ENCODE measurements around the gene SNTG2. TPM values are rescaled to one million over a fixed set of nuclear protein-coding genes. Genes with fewer than 3 reads are reported as not detected.
A peak's percentile ranks its signal among the peaks of the same experiment; 100 is the strongest.
"Not testable (repeated sequence)": the region's sequence is repeated elsewhere in the genome, so short reads cannot be mapped to it uniquely, and the experiment has no call there.

The SNTG2 gene
- total RNA-seq, 2 donors from 2014 or later = 2.4 TPM; not detected in 1

DNA sequence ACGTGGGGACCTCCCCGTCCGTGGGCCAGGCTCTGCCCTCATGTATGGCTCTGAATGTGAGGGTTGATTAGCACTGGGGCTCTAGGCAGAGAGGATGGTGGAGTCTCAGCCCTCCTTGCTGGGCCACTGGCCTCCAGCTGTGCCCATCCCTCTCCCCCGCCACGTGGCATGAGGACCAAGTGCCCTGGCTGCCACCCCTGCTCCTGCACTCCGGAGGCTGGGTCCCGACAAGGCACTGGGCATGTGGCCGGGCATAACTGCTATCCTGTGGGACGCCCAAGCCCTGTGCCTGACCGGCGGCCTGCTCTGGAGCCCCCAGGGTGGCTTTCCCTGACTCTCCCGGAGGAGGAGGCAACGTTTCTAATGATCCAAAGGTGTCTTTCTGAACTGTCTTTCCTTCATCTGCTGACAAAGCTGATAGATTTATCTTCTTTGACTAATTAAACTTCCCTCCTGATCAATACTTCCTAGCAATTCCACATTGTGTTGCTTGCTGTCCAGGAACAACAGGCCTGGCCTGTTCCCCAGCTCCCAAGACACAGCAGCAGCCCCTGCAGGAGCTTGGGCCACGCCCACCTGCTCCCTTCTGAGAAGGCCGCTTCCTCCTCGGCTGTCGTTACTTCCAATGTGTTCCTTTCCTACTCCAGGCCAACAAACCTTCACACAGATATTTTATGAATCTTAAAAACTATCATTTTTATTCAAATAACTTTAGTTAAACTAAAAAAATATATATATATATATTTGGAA lies 132.0 kb downstream of the SNTG2 start:
- Histone ChIP-seq H3K27ac (no peak overlapping the region), H3K9me3 (no peaks in the 10 kb centered on the region), H3K27me3 (no peaks in the 10 kb centered on the region), H3K4me1 (peaks cover 0 to 8% of the 10 kb centered on the region in 2 donors), H3K4me3 (no peak overlapping the region), H3K36me3 (no peaks in the 10 kb centered on the region)
- TF ChIP-seq, protein P1, sequence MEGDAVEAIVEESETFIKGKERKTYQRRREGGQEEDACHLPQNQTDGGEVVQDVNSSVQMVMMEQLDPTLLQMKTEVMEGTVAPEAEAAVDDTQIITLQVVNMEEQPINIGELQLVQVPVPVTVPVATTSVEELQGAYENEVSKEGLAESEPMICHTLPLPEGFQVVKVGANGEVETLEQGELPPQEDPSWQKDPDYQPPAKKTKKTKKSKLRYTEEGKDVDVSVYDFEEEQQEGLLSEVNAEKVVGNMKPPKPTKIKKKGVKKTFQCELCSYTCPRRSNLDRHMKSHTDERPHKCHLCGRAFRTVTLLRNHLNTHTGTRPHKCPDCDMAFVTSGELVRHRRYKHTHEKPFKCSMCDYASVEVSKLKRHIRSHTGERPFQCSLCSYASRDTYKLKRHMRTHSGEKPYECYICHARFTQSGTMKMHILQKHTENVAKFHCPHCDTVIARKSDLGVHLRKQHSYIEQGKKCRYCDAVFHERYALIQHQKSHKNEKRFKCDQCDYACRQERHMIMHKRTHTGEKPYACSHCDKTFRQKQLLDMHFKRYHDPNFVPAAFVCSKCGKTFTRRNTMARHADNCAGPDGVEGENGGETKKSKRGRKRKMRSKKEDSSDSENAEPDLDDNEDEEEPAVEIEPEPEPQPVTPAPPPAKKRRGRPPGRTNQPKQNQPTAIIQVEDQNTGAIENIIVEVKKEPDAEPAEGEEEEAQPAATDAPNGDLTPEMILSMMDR (IDR thresholded peaks at IDR 0.05) = no peak
- DNase-seq (ENCODE audit: low spot score) = peak; percentile 32

DNA sequence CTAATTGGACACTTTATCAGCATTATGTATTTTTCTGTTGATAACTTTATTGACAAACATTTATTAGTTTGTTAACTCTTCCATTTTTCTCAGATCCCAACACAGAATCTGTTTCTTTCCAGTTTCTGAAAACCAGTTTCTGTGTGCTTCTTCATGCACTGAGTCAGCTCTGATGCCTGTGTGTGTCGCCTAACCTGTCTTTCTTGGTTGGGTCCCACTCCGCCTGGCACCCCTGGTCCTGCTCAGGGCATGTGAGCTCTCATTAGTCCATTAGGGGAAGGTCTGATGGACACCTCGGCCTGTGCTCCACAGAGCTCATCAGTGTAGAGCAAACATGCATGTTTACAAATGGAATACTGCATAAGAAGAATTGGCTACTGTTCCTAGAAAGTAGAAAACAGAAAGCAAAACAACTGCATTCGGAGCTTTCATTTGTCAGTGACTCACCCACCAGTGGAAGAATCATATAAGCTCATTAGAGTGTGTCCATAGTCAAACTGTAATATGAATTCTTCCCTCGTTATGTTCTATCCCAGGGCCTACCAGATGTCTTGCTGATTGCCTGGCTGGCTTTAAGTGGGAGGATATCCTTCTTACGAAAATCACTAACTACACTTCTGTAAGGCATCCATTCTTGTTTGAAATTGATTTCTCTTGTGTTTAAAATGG lies 137.7 kb downstream of the SNTG2 start:
- Histone ChIP-seq H3K4me3 (no peak overlapping the region), H3K9me3 (no peaks in the 10 kb centered on the region), H3K27ac (no peak overlapping the region), H3K4me1 (no peaks in the 10 kb centered on the region), H3K27me3 (no peaks in the 10 kb centered on the region), H3K36me3 (no peaks in the 10 kb centered on the region)
- TF ChIP-seq, protein P1 (IDR thresholded peaks at IDR 0.05) = no peak
- no peak for DNase-seq (ENCODE audit: low spot score)

DNA sequence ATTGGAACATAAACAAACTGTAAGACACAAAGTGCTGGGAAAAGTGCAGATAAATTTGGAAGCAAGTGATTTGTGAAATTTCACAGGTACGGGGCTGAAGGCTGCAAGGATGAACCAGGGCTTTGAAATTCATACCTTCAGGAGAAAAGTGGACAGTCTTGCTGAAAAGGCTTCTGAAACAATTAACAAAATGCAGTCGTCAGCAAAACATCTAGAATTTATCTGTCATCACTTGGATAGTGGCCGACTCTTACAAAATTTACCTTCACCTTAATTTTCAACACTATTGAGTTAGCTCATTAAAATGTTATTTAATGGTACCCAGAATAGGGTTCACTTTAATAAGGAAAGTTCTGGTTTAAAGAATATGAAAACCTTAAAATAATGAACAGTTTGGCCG lies 138.3 kb downstream of the SNTG2 start:
- no peak overlapping the region for H3K4me3 ChIP-seq
- no peaks in the 10 kb centered on the region for H3K36me3 ChIP-seq
- no peak for DNase-seq (ENCODE audit: low spot score)
- no peaks in the 10 kb centered on the region for H3K27me3 ChIP-seq
- H3K4me1 ChIP-seq = no peaks in the 10 kb centered on the region
- H3K27ac ChIP-seq = no peak overlapping the region
- no peaks in the 10 kb centered on the region for H3K9me3 ChIP-seq
- TF ChIP-seq, protein P1 (IDR thresholded peaks at IDR 0.05) = no peak

DNA sequence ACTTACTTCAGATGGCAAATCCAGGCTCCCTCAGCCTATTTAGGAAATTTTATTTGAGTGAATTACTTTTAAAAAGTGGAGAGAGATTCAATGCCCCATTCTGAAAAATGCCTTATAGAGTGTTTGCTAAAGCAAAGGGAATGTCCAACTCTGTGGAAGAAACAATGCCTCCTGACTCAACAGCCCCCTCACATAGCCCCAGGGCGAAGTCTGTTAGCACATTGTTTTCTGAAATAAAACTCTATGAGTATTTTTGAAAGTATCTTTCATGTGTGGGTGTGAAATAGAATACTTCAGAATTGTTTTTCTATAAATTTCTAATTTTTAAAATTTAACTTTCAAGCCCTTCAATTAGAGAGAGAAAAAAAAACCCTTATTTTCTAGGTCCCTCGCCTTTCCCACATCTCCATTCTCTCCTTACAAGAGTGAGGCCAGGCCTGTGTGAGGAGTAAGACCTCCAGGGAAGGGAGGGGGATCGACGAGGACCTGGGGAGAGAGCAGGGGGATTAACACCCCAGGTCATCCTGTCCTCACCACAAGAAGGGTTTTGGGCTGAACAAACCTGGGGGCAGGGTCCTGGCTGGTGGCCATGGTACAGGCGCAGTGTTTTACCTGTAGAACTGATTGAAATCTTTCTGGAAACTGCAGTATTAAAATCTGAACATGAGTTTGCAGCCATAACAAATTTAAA lies 141.4 kb downstream of the SNTG2 start:
- Histone ChIP-seq H3K27ac (no peak overlapping the region), H3K36me3 (no peaks in the 10 kb centered on the region), H3K9me3 (no peaks in the 10 kb centered on the region), H3K4me1 (no peaks in the 10 kb centered on the region), H3K4me3 (no peak overlapping the region), H3K27me3 (no peaks in the 10 kb centered on the region)
- TF ChIP-seq, protein P1 (IDR thresholded peaks at IDR 0.05) = no peak
- peak; percentile 28 for DNase-seq (ENCODE audit: low spot score)

DNA sequence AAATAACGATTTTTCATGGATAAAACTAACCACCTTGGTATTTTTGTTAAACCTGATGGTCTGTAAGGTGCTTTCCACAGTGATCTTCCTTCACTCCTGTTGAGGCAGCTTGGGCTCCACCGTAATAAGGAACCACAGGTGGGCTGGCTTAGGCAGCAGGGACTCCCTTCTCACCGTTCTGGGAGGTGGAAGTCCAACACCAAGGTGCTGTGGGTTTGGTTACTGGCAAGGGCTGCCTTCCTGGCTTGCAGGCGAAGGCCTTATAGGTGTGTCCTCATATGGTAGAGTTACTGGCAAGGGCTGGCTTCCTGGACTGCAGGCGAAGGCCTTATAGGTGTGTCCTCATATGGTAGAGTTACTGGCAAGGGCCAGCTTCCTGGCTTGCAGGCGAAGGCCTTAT lies 143.0 kb downstream of the SNTG2 start:
- not testable (repeated sequence) for H3K4me3 ChIP-seq, H3K27me3 ChIP-seq, H3K9me3 ChIP-seq, H3K36me3 ChIP-seq, H3K4me1 ChIP-seq
- peak; percentile 55 for DNase-seq (ENCODE audit: low spot score)
- H3K27ac ChIP-seq = peak overlapping the region in 1 of 2 donors; percentile 36

DNA sequence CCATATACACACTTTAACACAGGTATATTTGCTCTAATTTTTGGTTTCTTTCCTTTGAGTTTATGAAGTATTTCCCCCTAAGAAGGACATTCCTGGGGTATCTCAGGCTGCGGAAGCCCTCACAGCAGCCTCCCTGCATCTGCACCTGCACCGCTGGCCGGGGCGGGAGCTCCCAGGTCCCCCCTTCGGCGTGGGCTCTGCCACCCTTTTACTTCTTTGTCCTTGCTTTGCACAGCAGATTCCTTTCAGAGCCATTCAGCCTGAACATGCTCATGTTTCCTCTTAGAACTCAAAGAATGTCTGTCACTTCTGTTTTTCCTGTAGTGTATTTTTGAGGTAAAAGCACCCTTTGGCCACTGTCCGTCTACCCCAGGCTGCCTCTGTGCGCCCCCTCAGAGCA lies 146.5 kb downstream of the SNTG2 start:
- Histone ChIP-seq H3K27me3 (no peaks in the 10 kb centered on the region), H3K4me3 (no peak overlapping the region), H3K4me1 (no peaks in the 10 kb centered on the region), H3K36me3 (no peaks in the 10 kb centered on the region), H3K9me3 (no peaks in the 10 kb centered on the region), H3K27ac (no peak overlapping the region)
- no peak for DNase-seq (ENCODE audit: low spot score)
- TF ChIP-seq, protein P1 (IDR thresholded peaks at IDR 0.05) = no peak
